ENCODE results near the gene IMMP2L.
"Not testable (repeated sequence)": the region's sequence is repeated elsewhere in the genome, so short reads cannot be mapped to it uniquely, and the experiment has no call there.

Gene IMMP2L

GRCh38 chr7:111505422-111505821, 56.9 kb downstream of the IMMP2L start:
- DNase-seq (ENCODE audit: low read depth) = not testable (repeated sequence)

GRCh38 chr7:111501799-111502198, 60.5 kb downstream of the IMMP2L start:
- not testable (repeated sequence) for DNase-seq (ENCODE audit: low read depth)

- DNase-seq (ENCODE audit: low read depth) = peak; percentile 68
These were observed 63.3 kb downstream of the IMMP2L start for GRCh38 chr7:111499027-111499426.

GRCh38 chr7:111498391-111499007, 63.8 kb downstream of the IMMP2L start:
- DNase-seq (ENCODE audit: low read depth) = no peak

GRCh38 chr7:111495173-111495810, 67.0 kb downstream of the IMMP2L start:
- no peak for DNase-seq (ENCODE audit: low read depth)

- no peak for DNase-seq (ENCODE audit: low read depth)
These were observed 70.1 kb downstream of the IMMP2L start for GRCh38 chr7:111492234-111492633.

GRCh38 chr7:111486472-111487142, 75.7 kb downstream of the IMMP2L start:
- peak; percentile 14 for DNase-seq (ENCODE audit: low read depth)

- no peak for DNase-seq (ENCODE audit: low read depth)
These were observed 76.5 kb downstream of the IMMP2L start for GRCh38 chr7:111485701-111486380.

- no peak for DNase-seq (ENCODE audit: low read depth)
These were observed 79.2 kb downstream of the IMMP2L start for GRCh38 chr7:111483078-111483477.

GRCh38 chr7:111477462-111478225, 84.6 kb downstream of the IMMP2L start:
- no peak for DNase-seq (ENCODE audit: low read depth)

GRCh38 chr7:111476586-111477293, 85.6 kb downstream of the IMMP2L start:
- DNase-seq (ENCODE audit: low read depth) = no peak

GRCh38 chr7:111475959-111476358, 86.3 kb downstream of the IMMP2L start:
- no peak for DNase-seq (ENCODE audit: low read depth)

GRCh38 chr7:111475419-111475748, 86.9 kb downstream of the IMMP2L start:
- no peak for DNase-seq (ENCODE audit: low read depth)

- DNase-seq (ENCODE audit: low read depth) = no peak
These were observed 87.4 kb downstream of the IMMP2L start for GRCh38 chr7:111474723-111475418.

GRCh38 chr7:111473449-111474198, 88.7 kb downstream of the IMMP2L start:
- DNase-seq (ENCODE audit: low read depth) = no peak

- no peak for DNase-seq (ENCODE audit: low read depth)
These were observed 91.3 kb downstream of the IMMP2L start for GRCh38 chr7:111470998-111471397.

GRCh38 chr7:111469894-111470293, 92.4 kb downstream of the IMMP2L start:
- DNase-seq (ENCODE audit: low read depth) = not testable (repeated sequence)

GRCh38 chr7:111465774-111466173, 96.5 kb downstream of the IMMP2L start:
- DNase-seq (ENCODE audit: low read depth) = not testable (repeated sequence)

GRCh38 chr7:111460695-111461094, 101.6 kb downstream of the IMMP2L start:
- DNase-seq (ENCODE audit: low read depth) = no peak

- no peak for DNase-seq (ENCODE audit: low read depth)
These were observed 102.5 kb downstream of the IMMP2L start for GRCh38 chr7:111459757-111460280.

All from HS-5 (cell line).